Astrocyte (in vitro differentiated cells and primary cell): ENCODE data around the gene BASP1. TPM values are rescaled to one million over a fixed set of nuclear protein-coding genes. Genes with fewer than 3 reads are reported as not detected.
A peak's percentile ranks its signal among the peaks of the same experiment; 100 is the strongest.
"Not testable (repeated sequence)": the region's sequence is repeated elsewhere in the genome, so short reads cannot be mapped to it uniquely, and the experiment has no call there.

Experiments used
- DNase-seq: peaks from one replicate; pipeline ENCODE4 v3.0.0-alpha.2; 2010; ENCODE audit warnings: low read depth
- FAIRE-seq: peaks from 2 replicates; lab custom pipeline; 2011; peaks lifted over from hg19 to GRCh38; lab: Jason Lieb, UNC
- H2AFZ ChIP-seq: 2 replicates; pipeline ENCODE4 v1.6.0; 2012; ENCODE audit warnings: low read depth, low read length, inconsistent platforms
- H3K27ac ChIP-seq: 2 replicates; pipeline ENCODE4 v1.5.1; 2011; ENCODE audit warnings: low read depth, low read length, inconsistent platforms
- H3K27me3 ChIP-seq: 2 replicates; pipeline ENCODE4 v1.6.0; 2011; ENCODE audit warnings: low read length, inconsistent platforms; ENCODE audit not compliant: insufficient read depth
- H3K36me3 ChIP-seq: 2 replicates; pipeline ENCODE4 v1.5.1; 2011; ENCODE audit warnings: low read length, inconsistent platforms; ENCODE audit not compliant: insufficient read depth
- H3K4me1 ChIP-seq: 2 replicates; pipeline ENCODE4 v1.5.1; 2011; ENCODE audit warnings: low read length, inconsistent platforms; ENCODE audit not compliant: insufficient read depth
- H3K4me2 ChIP-seq: 2 replicates; pipeline ENCODE4 v1.6.0; 2012; ENCODE audit warnings: low read length, inconsistent platforms
- H3K4me3 ChIP-seq: 2 replicates; pipeline ENCODE4 v1.5.1; 2011; ENCODE audit warnings: low read depth, mild to moderate bottlenecking, low read length, inconsistent platforms; ENCODE audit not compliant: insufficient read depth
- H3K79me2 ChIP-seq: 2 replicates; pipeline ENCODE4 v1.6.0; 2012; ENCODE audit warnings: mild to moderate bottlenecking, low read length, inconsistent platforms; ENCODE audit not compliant: insufficient read depth
- H3K9ac ChIP-seq: 2 replicates; pipeline ENCODE4 v1.6.0; 2012; ENCODE audit warnings: mild to moderate bottlenecking, low read length, inconsistent platforms
- H3K9me3 ChIP-seq: 2 replicates; pipeline ENCODE4 v1.5.1; 2012; ENCODE audit warnings: low read depth, mild to moderate bottlenecking, low read length, inconsistent platforms; ENCODE audit not compliant: insufficient read depth
- H4K20me1 ChIP-seq: 2 replicates; pipeline ENCODE4 v1.6.0; 2012; ENCODE audit warnings: low read length, inconsistent platforms; ENCODE audit not compliant: insufficient read depth
- H3K27ac Mint-ChIP-seq: one replicate; pipeline ENCODE4 v1.8.0; 2021; ENCODE audit warnings: mild to moderate bottlenecking, mixed read lengths; ENCODE audit not compliant: unreplicated experiment
- H3K27me3 Mint-ChIP-seq: one replicate; pipeline ENCODE4 v1.8.0; 2021; ENCODE audit warnings: low read depth, mixed read lengths; ENCODE audit not compliant: unreplicated experiment
- H3K36me3 Mint-ChIP-seq: one replicate; pipeline ENCODE4 v1.8.0; 2021; ENCODE audit warnings: low read depth, mixed read lengths; ENCODE audit not compliant: unreplicated experiment
- H3K4me1 Mint-ChIP-seq: one replicate; pipeline ENCODE4 v1.8.0; 2021; ENCODE audit warnings: low read depth, mixed read lengths; ENCODE audit not compliant: unreplicated experiment
- H3K4me3 Mint-ChIP-seq: one replicate; pipeline ENCODE4 v1.8.0; 2021; ENCODE audit warnings: mild to moderate bottlenecking, moderate library complexity, mixed read lengths; ENCODE audit not compliant: unreplicated experiment
- H3K9me3 Mint-ChIP-seq: one replicate; pipeline ENCODE4 v1.8.0; 2021; ENCODE audit warnings: mild to moderate bottlenecking, mixed read lengths; ENCODE audit not compliant: unreplicated experiment
- CTCF ChIP-seq: IDR thresholded peaks from 2 replicates; pipeline ENCODE4 v1.5.1; 2011; ENCODE audit warnings: low read depth, mild to moderate bottlenecking, inconsistent platforms, low read length, moderate library complexity; ENCODE audit not compliant: insufficient read depth
- EZH2 ChIP-seq: IDR thresholded peaks from 2 replicates; pipeline ENCODE4 v1.6.1; 2012; ENCODE audit warnings: mild to moderate bottlenecking, low read length, inconsistent platforms; ENCODE audit not compliant: insufficient read depth
- total RNA-seq: library from RNA; stranded (reverse); gene quantifications from 2 replicates; pipeline ENCODE4 v1.2.1, GENCODE V29; 2021

The BASP1 gene
- total RNA-seq, 1 donor from 2014 or later: 273 TPM

GRCh38 chr5:17305017-17305416 is 87.6 kb downstream of the BASP1 start:
- Histone ChIP-seq H3K4me3 (no peak overlapping the region), H3K79me2 (no peaks in the 10 kb centered on the region), H3K9me3 (no peaks in the 10 kb centered on the region), H2AFZ (no peak overlapping the region), H3K27ac (no peak overlapping the region), H3K4me2 (no peak overlapping the region), H3K27me3 (no peaks in the 10 kb centered on the region), H3K4me1 (peaks cover 18% of the 10 kb centered on the region), H3K36me3 (no peaks in the 10 kb centered on the region), H4K20me1 (no peaks in the 10 kb centered on the region), H3K9ac (no peak overlapping the region)
- H3K4me3 Mint-ChIP-seq: no peak overlapping the region
- no peak for FAIRE-seq
- no peak for DNase-seq
- H3K27me3 Mint-ChIP-seq: no peaks in the 10 kb centered on the region
- no peak overlapping the region for H3K27ac Mint-ChIP-seq
- no peaks in the 10 kb centered on the region for H3K36me3 Mint-ChIP-seq
- H3K4me1 Mint-ChIP-seq: peaks cover 13% of the 10 kb centered on the region
- no peak for TF ChIP-seq CTCF
- TF ChIP-seq EZH2: no peak
- no peaks in the 10 kb centered on the region for H3K9me3 Mint-ChIP-seq

- Histone ChIP-seq H2AFZ (peak overlapping the region; percentile 45), H3K27me3 (no peaks in the 10 kb centered on the region), H3K9me3 (no peaks in the 10 kb centered on the region), H3K27ac (peak overlapping the region; percentile 65), H4K20me1 (no peaks in the 10 kb centered on the region), H3K79me2 (no peaks in the 10 kb centered on the region), H3K4me3 (no peak overlapping the region), H3K9ac (peak overlapping the region; percentile 45), H3K4me2 (peak overlapping the region; percentile 15), H3K4me1 (peaks cover 18% of the 10 kb centered on the region), H3K36me3 (no peaks in the 10 kb centered on the region)
- no peaks in the 10 kb centered on the region for H3K36me3 Mint-ChIP-seq
- DNase-seq (peak; percentile 93), FAIRE-seq (no peak)
- no peaks in the 10 kb centered on the region for H3K27me3 Mint-ChIP-seq
- H3K4me3 Mint-ChIP-seq: no peak overlapping the region
- H3K4me1 Mint-ChIP-seq: peaks cover 13% of the 10 kb centered on the region
- TF ChIP-seq EZH2: no peak
- TF ChIP-seq CTCF: no peak
- H3K9me3 Mint-ChIP-seq: no peaks in the 10 kb centered on the region
- no peak overlapping the region for H3K27ac Mint-ChIP-seq
Measured at GRCh38 chr5:17305964-17306725, 88.7 kb downstream of the BASP1 start.

- FAIRE-seq (no peak), DNase-seq (no peak)
- H3K79me2 ChIP-seq: no peaks in the 10 kb centered on the region
- no peaks in the 10 kb centered on the region for H3K9me3 Mint-ChIP-seq
- H2AFZ ChIP-seq: peak overlapping the region; percentile 45
- no peaks in the 10 kb centered on the region for H4K20me1 ChIP-seq
- H3K36me3 Mint-ChIP-seq: no peaks in the 10 kb centered on the region
- peak overlapping the region; percentile 15 for H3K4me2 ChIP-seq
- H3K27me3 Mint-ChIP-seq: no peaks in the 10 kb centered on the region
- no peak for TF ChIP-seq EZH2
- peaks cover 18% of the 10 kb centered on the region for H3K4me1 ChIP-seq
- H3K4me3 ChIP-seq: no peak overlapping the region
- H3K27ac Mint-ChIP-seq: no peak overlapping the region
- H3K36me3 ChIP-seq: no peaks in the 10 kb centered on the region
- peak overlapping the region; percentile 65 for H3K27ac ChIP-seq
- H3K9ac ChIP-seq: peak overlapping the region; percentile 45
- no peak overlapping the region for H3K4me3 Mint-ChIP-seq
- H3K4me1 Mint-ChIP-seq: peaks cover 13% of the 10 kb centered on the region
- H3K27me3 ChIP-seq: no peaks in the 10 kb centered on the region
- no peaks in the 10 kb centered on the region for H3K9me3 ChIP-seq
Measured at GRCh38 chr5:17306726-17307091, 89.3 kb downstream of the BASP1 start.

- H3K4me3 ChIP-seq, H3K9ac ChIP-seq, H3K36me3 Mint-ChIP-seq, H3K27me3 Mint-ChIP-seq, H3K4me2 ChIP-seq, H3K27me3 ChIP-seq, H2AFZ ChIP-seq, H3K9me3 ChIP-seq, FAIRE-seq, H3K36me3 ChIP-seq, H3K27ac ChIP-seq, H3K27ac Mint-ChIP-seq, H4K20me1 ChIP-seq, H3K9me3 Mint-ChIP-seq, H3K4me3 Mint-ChIP-seq, DNase-seq, H3K79me2 ChIP-seq: not testable (repeated sequence)
- peaks cover 18% of the 10 kb centered on the region for H3K4me1 ChIP-seq
- peaks cover 11% of the 10 kb centered on the region for H3K4me1 Mint-ChIP-seq
Measured at GRCh38 chr5:17307440-17307839, 90.0 kb downstream of the BASP1 start.
